GM10266 (cell line): Measurements from ENCODE around the gene CACNA1D.
A peak's percentile ranks its signal among the peaks of the same experiment; 100 is the strongest.

ENCODE experiments used
- DNase-seq: peaks from one replicate; pipeline ENCODE4 v3.0.0; 2012; ENCODE audit errors: extremely low spot score
- CTCF ChIP-seq: IDR thresholded peaks from 2 replicates; pipeline ENCODE4 v1.5.1; 2012; ENCODE audit warnings: mild to moderate bottlenecking, low read depth; ENCODE audit not compliant: control insufficient read depth, insufficient read depth; ENCODE audit errors: missing control alignments

CACNA1D gene

DNA sequence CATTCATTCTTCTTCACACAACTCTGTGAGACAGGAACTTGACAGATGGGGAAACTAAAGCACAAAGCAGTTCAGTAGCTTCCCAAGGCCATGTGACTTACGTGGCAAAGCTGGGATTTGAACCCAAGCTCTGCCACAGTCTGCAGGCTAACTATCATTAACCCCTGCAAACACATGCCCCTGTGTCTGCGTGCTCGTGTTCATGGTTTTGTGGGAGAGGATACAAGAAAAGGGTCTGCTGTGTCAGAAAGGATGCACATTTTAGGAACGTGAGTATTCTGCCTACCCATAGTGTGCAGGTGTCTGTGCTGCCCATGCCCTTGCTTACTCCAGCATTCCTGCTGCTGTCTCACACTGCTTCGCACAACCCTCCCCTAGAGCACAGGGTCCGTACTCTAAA lies 214.8 kb downstream of the CACNA1D start:
- TF ChIP-seq CTCF, result no peak
- no peak for DNase-seq

DNA sequence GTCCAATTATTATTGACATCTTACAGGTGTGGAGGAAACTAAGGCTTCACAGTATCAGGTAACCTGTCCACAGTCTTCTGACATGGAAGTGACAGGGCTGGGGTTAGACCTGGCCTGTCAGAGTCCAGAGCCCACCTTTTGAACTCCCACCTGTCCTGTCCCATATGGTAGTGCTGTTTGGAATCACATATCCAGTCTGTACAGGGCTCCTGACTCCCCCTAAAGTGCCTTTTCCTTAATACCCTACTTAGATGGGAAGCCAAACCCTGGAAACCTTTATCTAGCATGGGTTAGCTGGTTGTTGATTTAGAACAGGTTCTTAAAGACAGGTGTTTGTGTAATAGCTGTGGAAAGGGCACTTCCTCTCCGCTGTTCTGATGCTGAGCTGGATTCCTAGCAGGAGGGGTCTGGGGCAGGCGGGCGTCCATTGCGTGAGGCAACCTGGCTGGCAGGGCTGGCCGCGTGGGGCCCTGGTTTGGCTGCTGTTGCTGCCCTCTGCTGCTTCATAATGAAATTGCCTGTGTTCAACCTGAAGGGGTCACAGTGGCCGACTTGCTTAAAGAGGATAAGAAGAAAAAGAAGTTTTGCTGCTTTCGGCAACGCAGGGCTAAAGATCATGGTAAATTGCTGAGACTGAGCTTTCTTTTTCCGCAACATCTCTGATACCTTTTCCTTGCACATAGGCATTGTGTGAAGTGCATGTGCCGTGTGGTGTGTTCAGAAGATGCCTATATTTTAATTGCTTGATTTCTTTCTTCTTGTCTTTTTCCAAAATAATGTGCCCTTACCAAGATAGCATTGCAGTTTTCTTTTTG lies 215.7 kb downstream of the CACNA1D start:
- peak; percentile 82 for TF ChIP-seq CTCF
- DNase-seq, result peak; percentile 70

- DNase-seq, result no peak
- no peak for TF ChIP-seq CTCF
These were observed 217.0 kb downstream of the CACNA1D start for GRCh38 chr3:53711387-53711786.

- no peak for TF ChIP-seq CTCF
- no peak for DNase-seq
These were observed 218.5 kb downstream of the CACNA1D start for GRCh38 chr3:53712817-53713388.

- no peak for TF ChIP-seq CTCF
- DNase-seq, result no peak
These were observed 219.2 kb downstream of the CACNA1D start for GRCh38 chr3:53713626-53714025.

DNA sequence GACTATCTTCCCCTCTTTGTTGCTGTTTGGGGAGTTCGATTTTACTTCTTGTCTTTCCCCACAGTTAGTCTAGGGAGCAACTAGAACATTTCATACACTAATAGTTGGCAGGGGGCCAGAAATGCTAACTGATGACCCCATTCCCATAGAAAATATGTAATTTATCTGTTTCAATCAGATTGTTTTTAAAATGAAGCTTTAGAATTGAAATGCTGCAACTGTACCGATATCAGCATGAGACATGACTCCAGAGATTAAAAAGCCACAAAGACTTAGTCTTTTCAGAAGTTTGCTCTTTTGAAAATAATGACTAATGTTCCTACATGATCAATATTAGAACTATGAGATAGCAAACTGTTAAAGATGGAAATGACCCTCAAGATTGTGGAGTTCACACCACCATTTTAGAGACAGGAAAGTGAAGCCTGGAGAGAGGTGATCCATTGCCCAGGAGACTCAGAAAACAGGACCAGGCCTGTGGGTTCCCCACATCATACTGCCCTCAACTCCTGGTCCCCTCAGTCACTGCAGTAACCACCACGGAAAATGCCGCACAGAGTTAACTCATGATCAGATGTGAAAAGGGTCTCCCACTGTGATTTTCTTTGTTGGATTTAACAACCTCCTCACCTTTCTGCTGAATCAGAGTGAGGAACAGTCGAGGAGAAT lies 221.5 kb downstream of the CACNA1D start:
- no peak for DNase-seq
- no peak for TF ChIP-seq CTCF

- DNase-seq, result no peak
- no peak for TF ChIP-seq CTCF
These were observed 222.6 kb downstream of the CACNA1D start for GRCh38 chr3:53716998-53717397.
